H1 (cell line): Measurements from ENCODE around the gene ARID2. TPM values are rescaled to one million over a fixed set of nuclear protein-coding genes. Genes with fewer than 3 reads are reported as not detected.

Source experiments
- SIN3A ChIP-seq, 2 experiments: IDR thresholded peaks in 1 of 2; conservative IDR thresholded peaks in 1 of 2; 2 replicates each; pipeline ENCODE4 v1.6.1; 2011 to 2012; ENCODE audit warnings: low read length in 2 of 2, improper control_type of control experiment in 1 of 2, low read depth in 1 of 2, mild to moderate bottlenecking in 1 of 2
- polyA plus RNA-seq, 7 experiments: library from polyadenylated mRNA; depleted of rRNA in 3 of 7; stranded (reverse) in 5 of 7; unstranded in 2 of 7; fragments of >200 nt in 5 of 7; fragments of 200-250 nt in 2 of 7; gene quantifications; 1 replicate in 5 of 7; 2 replicates in 1 of 7; 4 replicates in 1 of 7; pipeline versions ENCODE4 v1.2.1 to v1.2.3, GENCODE V29; 2011 to 2013; ENCODE audit warnings: missing spikeins in 2 of 7, mixed read lengths in 2 of 7
- total RNA-seq: library from RNA; stranded (reverse); fragmentation: NEBNext Ultra II Directional; extraction: Animal tissue kit (Norgen Biotek cat#: 25700); gene quantifications from 2 replicates; pipeline ENCODE4 v1.2.1, GENCODE V29; 2021

Gene ARID2
- total and polyA plus RNA-seq, 2 of the 8 experiments (the other 6 are each of a cell fraction or from before 2014, with no cell fraction given), result 32.0 to 45.2 TPM

GRCh38 chr12:45898094-45898493, 168.6 kb downstream of the ARID2 start (continued):
- TF ChIP-seq SIN3A (conservative IDR thresholded peaks at IDR 0.05 in 1 of 2, IDR thresholded peaks at IDR 0.05 in 1 of 2; ENCODE audit: low read depth in 1 of 2, low read length in 2 of 2), result no peak
